IPS DF 6.9 (cell line): Measurements from ENCODE around the gene FBXL13.
"Not testable (repeated sequence)": the region's sequence is repeated elsewhere in the genome, so short reads cannot be mapped to it uniquely, and the experiment has no call there.

ENCODE experiments used
- DNase-seq: peaks from one replicate; pipeline ENCODE4 v3.0.0-alpha.2; 2013; ENCODE audit warnings: low read depth, low spot score
- H3K27ac ChIP-seq: one replicate; pipeline ENCODE4 v1.5.1; 2013; ENCODE audit warnings: low read length, control low read depth
- H3K27me3 ChIP-seq: 2 replicates; pipeline ENCODE4 v1.6.1; 2013; ENCODE audit warnings: mild to moderate bottlenecking, low read length; ENCODE audit not compliant: control insufficient read depth, insufficient read depth
- H3K36me3 ChIP-seq: 2 replicates; pipeline ENCODE4 v1.6.1; 2013; ENCODE audit warnings: low read length; ENCODE audit not compliant: control insufficient read depth, insufficient read depth
- H3K4me1 ChIP-seq: 2 replicates; pipeline ENCODE4 v1.6.1; 2013; ENCODE audit warnings: low read length; ENCODE audit not compliant: control insufficient read depth, insufficient read depth
- H3K4me3 ChIP-seq: 2 replicates; pipeline ENCODE4 v1.5.1; 2013; ENCODE audit warnings: mild to moderate bottlenecking, low read length
- H3K9me3 ChIP-seq: 2 replicates; pipeline ENCODE4 v1.6.1; 2013; ENCODE audit warnings: low read length, inconsistent platforms; ENCODE audit not compliant: control insufficient read depth, insufficient read depth
- WGBS: extraction: QIAGEN DNeasy Blood & Tissue Kit; methylation state at CpG from one replicate; pipeline ENCODE4 v1.1.7; 2013; ENCODE audit warnings: mixed read lengths, missing lambda C conversion rate; ENCODE audit not compliant: insufficient read length, insufficient coverage; 5-methylcytosine and 5-hydroxymethylcytosine counted together

Gene FBXL13

DNA sequence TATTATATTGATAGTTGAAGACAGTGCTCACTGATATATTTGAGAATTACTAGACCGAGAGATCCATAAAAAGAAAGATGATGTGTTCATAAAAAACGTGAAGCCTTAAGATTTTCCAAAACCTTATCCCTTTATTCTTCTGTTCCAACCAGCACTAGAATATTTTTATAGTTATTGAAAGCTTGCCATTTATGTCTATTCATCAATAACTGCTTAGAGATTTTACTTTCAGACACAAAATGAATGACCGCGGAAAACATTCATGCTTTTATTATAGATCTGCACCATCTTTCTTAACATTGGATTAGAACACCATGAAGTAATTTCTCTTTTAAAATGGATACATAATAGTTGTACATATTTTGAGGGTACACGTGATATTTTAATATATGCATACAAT lies 77.6 kb downstream of the FBXL13 start:
- no peak overlapping the region for H3K27ac ChIP-seq
- no peaks in the 10 kb centered on the region for H3K27me3 ChIP-seq
- DNase-seq: no peak
- no CpG with 5 or more reads among the region's 5 CpGs for WGBS
- H3K9me3 ChIP-seq: no peaks in the 10 kb centered on the region
- H3K4me1 ChIP-seq: no peaks in the 10 kb centered on the region
- H3K36me3 ChIP-seq: no peaks in the 10 kb centered on the region
- no peak overlapping the region for H3K4me3 ChIP-seq

- DNase-seq, H3K36me3 ChIP-seq, H3K27ac ChIP-seq, H3K4me1 ChIP-seq, H3K27me3 ChIP-seq, H3K4me3 ChIP-seq, H3K9me3 ChIP-seq: not testable (repeated sequence)
- no CpG with 5 or more reads among the region's 5 CpGs for whole genome bisulfite sequencing
Measured at GRCh38 chr7:102995609-102996008, 79.0 kb downstream of the FBXL13 start.

DNA sequence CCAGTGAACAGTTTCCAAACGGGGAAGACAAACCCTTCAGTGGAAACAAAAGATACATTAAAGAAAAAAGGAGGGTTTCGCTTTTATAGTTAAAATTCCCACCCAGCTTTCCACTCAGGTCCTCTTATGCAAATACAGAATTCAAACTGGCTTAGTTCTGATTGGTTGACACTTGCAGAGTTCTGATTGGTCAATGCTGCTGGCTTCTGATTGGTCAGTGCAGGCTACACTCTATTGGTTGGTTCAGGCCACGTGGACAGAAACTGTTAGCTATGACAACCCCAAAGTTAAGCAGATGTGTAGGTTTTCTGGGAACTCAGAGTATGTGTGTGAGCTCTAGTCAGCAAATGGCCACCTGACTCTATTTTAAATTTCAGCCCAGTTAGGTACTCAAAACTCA lies 80.0 kb downstream of the FBXL13 start:
- Histone ChIP-seq H3K4me1 (no peaks in the 10 kb centered on the region), H3K36me3 (no peaks in the 10 kb centered on the region), H3K27ac (no peak overlapping the region), H3K4me3 (no peak overlapping the region), H3K9me3 (no peaks in the 10 kb centered on the region), H3K27me3 (no peaks in the 10 kb centered on the region)
- no CpG with 5 or more reads among the region's 3 CpGs for WGBS
- DNase-seq: no peak

DNA sequence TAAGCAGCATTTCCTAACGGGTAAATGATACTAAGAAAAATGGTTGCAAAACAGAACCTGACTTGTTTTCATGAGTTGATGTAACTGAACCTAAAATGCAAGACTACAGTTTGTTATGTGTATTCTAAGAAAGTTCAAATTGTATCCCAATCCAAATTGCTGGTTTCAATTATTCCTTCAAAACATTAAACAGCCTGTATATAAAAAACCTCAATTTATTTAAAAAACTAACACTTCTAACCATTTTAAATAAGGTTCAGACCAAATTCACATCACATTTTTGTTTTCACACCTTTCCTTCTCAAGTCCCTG lies 80.9 kb downstream of the FBXL13 start:
- Histone ChIP-seq H3K4me3 (no peak overlapping the region), H3K36me3 (no peaks in the 10 kb centered on the region), H3K27ac (no peak overlapping the region), H3K4me1 (no peaks in the 10 kb centered on the region), H3K27me3 (no peaks in the 10 kb centered on the region), H3K9me3 (no peaks in the 10 kb centered on the region)
- WGBS: no CpG with 5 or more reads among the region's 1 CpG
- DNase-seq: no peak

GRCh38 chr7:102992938-102993717 lies 81.5 kb downstream of the FBXL13 start:
- no peak overlapping the region for H3K27ac ChIP-seq
- DNase-seq: no peak
- no peak overlapping the region for H3K4me3 ChIP-seq
- no peaks in the 10 kb centered on the region for H3K27me3 ChIP-seq
- no CpG with 5 or more reads among the region's 2 CpGs for WGBS
- no peaks in the 10 kb centered on the region for H3K9me3 ChIP-seq
- H3K36me3 ChIP-seq: no peaks in the 10 kb centered on the region
- no peaks in the 10 kb centered on the region for H3K4me1 ChIP-seq

- whole genome bisulfite sequencing: no CpG with 5 or more reads among the region's 5 CpGs
- Histone ChIP-seq H3K4me1 (no peaks in the 10 kb centered on the region), H3K4me3 (no peak overlapping the region), H3K27ac (no peak overlapping the region), H3K9me3 (no peaks in the 10 kb centered on the region), H3K36me3 (no peaks in the 10 kb centered on the region), H3K27me3 (no peaks in the 10 kb centered on the region)
- no peak for DNase-seq
Measured at GRCh38 chr7:102992509-102992937, 82.1 kb downstream of the FBXL13 start.

GRCh38 chr7:102991540-102992214 lies 82.9 kb downstream of the FBXL13 start:
- Histone ChIP-seq H3K27me3 (no peaks in the 10 kb centered on the region), H3K27ac (no peak overlapping the region), H3K36me3 (no peaks in the 10 kb centered on the region), H3K4me1 (no peaks in the 10 kb centered on the region), H3K4me3 (no peak overlapping the region), H3K9me3 (no peaks in the 10 kb centered on the region)
- no CpG with 5 or more reads among the region's 2 CpGs for WGBS
- no peak for DNase-seq

DNA sequence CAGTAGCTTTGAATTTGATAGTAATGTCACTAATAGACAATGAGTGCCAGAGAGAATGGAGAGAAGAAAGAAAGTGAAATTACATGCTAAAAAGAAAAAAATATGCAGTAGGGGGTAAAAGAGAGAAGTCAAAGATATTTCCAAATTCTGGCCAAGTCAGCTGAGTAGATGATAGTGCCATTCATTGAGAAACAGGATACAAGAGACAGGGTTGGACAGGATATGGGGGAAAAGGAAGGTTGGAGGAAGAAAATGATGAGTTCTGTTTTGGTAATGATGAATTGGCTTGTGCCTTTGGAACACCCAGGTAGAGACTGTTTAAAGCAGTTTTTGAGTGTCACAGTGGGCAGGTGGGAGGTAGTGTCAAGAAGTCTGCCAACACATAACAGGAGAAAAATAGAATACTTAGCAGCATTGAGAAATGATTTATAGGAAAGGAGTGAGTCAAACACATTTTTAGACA lies 83.5 kb downstream of the FBXL13 start:
- DNase-seq: no peak
- Histone ChIP-seq H3K4me1 (no peaks in the 10 kb centered on the region), H3K9me3 (no peaks in the 10 kb centered on the region), H3K27ac (no peak overlapping the region), H3K27me3 (no peaks in the 10 kb centered on the region), H3K36me3 (no peaks in the 10 kb centered on the region), H3K4me3 (no peak overlapping the region)

DNA sequence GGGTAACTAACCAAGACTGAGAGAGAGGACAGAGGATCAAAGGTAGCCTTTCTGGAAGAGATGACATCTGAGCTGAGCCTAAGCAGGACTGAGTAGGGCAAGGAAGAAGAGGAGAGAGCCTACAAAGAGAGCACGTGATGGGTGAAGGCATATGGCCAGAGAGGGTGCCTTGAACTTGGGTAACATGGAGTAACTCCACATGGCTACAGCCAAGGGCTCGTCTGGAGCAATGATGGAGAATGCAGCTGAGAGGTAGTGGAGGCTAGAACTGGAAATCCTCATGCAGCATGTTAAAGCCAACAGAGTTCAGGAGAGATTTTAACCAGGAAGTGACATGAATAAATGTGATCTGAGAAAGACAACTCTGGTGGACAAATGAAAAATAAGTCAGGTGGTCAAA lies 84.0 kb downstream of the FBXL13 start:
- no peak for DNase-seq
- Histone ChIP-seq H3K27ac (no peak overlapping the region), H3K36me3 (no peaks in the 10 kb centered on the region), H3K4me3 (no peak overlapping the region), H3K27me3 (no peaks in the 10 kb centered on the region), H3K4me1 (no peaks in the 10 kb centered on the region), H3K9me3 (no peaks in the 10 kb centered on the region)
- WGBS: no CpG with 5 or more reads among the region's 2 CpGs

DNA sequence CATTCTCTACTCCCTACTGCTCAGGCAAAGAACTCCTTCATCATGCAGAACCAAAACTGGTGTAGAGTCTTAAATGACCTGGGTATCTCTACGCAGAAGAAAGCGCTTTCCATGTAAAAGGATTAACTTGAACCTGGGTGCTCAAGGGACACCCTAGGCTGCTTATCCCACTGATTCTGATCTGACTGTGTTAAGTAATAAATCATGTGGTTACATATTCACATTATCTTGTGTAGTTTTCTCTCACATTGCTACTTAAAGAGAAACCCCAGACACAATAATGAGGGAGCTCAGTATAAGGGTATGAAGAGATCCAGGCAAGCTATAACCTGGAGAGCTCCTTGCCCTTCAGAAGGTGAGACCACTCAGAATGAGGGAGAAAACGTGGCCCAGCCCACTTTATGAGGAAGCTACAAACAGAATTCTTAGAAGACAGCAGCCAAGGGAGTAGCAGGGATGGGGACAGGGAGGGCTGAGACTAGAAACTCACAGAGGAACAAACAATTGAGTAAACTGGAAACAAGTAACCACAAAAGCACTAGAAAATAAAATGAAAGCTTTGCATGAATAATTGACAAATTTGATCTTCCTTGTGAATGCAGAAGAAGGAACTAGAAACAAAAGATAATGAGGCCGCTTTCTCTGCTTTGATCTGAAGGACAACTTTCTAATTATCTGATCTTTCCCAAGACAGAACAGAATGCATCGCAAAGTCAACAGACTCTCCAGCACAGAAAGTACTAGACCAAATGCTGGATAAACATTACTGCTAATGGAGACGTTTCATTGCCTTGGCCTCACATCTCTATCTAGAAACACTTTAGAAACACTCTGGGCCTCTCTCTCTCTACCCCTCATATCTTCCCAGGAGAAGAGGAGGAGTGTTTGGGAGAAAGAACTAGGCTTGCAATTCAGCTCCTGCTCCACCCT lies 85.7 kb downstream of the FBXL13 start:
- Histone ChIP-seq H3K4me1 (no peaks in the 10 kb centered on the region), H3K9me3 (no peaks in the 10 kb centered on the region), H3K27me3 (no peaks in the 10 kb centered on the region), H3K4me3 (no peak overlapping the region), H3K36me3 (no peaks in the 10 kb centered on the region), H3K27ac (no peak overlapping the region)
- WGBS: no CpG with 5 or more reads among the region's 6 CpGs
- no peak for DNase-seq
